Loucy (cell line): ENCODE measurements around the gene TMEM114.

Experiments
- H2AFZ ChIP-seq: fragments of 200-600 bp; sonication (generic); 2 replicates; pipeline ENCODE4 v1.6.0; 2016; ENCODE audit warnings: antibody characterized with exemption, mild to moderate bottlenecking, low read length, moderate library complexity
- H3F3A ChIP-seq: fragments of 200-600 bp; 2 replicates; pipeline ENCODE4 v1.6.0; 2016; ENCODE audit warnings: antibody characterized with exemption, low read depth, mild to moderate bottlenecking
- H3K27me3 ChIP-seq: fragments of 200-600 bp; sonication (generic); 2 replicates; pipeline ENCODE4 v1.6.1; 2014; ENCODE audit warnings: low read length, mild to moderate bottlenecking; ENCODE audit not compliant: insufficient read depth, poor library complexity, severe bottlenecking
- H3K36me3 ChIP-seq: fragments of 200-600 bp; sonication (generic); 2 replicates; pipeline ENCODE4 v1.6.1; 2016; ENCODE audit warnings: low read length; ENCODE audit not compliant: insufficient read depth
- H3K4me1 ChIP-seq: fragments of 200-600 bp; sonication (generic); 2 replicates; pipeline ENCODE4 v1.5.1; 2014; ENCODE audit warnings: low read length, mild to moderate bottlenecking; ENCODE audit not compliant: insufficient read depth, poor library complexity, severe bottlenecking
- H3K4me2 ChIP-seq: fragments of 200-600 bp; sonication (generic); 2 replicates; pipeline ENCODE4 v1.6.0; 2014; ENCODE audit warnings: antibody characterized with exemption, low read length, low read depth, mild to moderate bottlenecking; ENCODE audit not compliant: poor library complexity, severe bottlenecking
- H3K4me3 ChIP-seq: fragments of 200-600 bp; sonication (generic); 2 replicates; pipeline ENCODE4 v1.5.1; 2014; ENCODE audit warnings: low read length, mild to moderate bottlenecking, mixed read lengths; ENCODE audit not compliant: poor library complexity, severe bottlenecking
- H3K79me2 ChIP-seq: fragments of 200-600 bp; sonication (generic); 2 replicates; pipeline ENCODE4 v1.6.1; 2014; ENCODE audit warnings: low read length; ENCODE audit not compliant: insufficient read depth
- H3K9ac ChIP-seq: fragments of 200-600 bp; sonication (generic); 2 replicates; pipeline ENCODE4 v1.6.0; 2014; ENCODE audit warnings: mild to moderate bottlenecking, low read depth, low read length, moderate library complexity; ENCODE audit not compliant: poor library complexity, severe bottlenecking
- H3K9me2 ChIP-seq: fragments of 200-600 bp; sonication (generic); replicated peaks from 2 replicates; pipeline ENCODE4 v1.6.1; 2016; ENCODE audit warnings: low read depth, low read length, mixed read lengths
- H3K9me3 ChIP-seq: fragments of 200-600 bp; sonication (generic); 2 replicates; pipeline ENCODE4 v1.6.1; 2014; ENCODE audit warnings: mild to moderate bottlenecking, antibody characterized with exemption, low read length, low read depth; ENCODE audit not compliant: insufficient read depth
- H4K20me1 ChIP-seq: fragments of 200-600 bp; sonication (generic); 2 replicates; pipeline ENCODE4 v1.6.0; 2014; ENCODE audit warnings: antibody characterized with exemption, low read length, mild to moderate bottlenecking; ENCODE audit not compliant: insufficient read depth, poor library complexity, severe bottlenecking
- CTCF ChIP-seq: fragments of 200-600 bp; sonication (generic); conservative IDR thresholded peaks from 2 replicates; pipeline ENCODE4 v1.5.1; 2014; ENCODE audit warnings: mild to moderate bottlenecking, antibody characterized with exemption, low read length
- EZH2phosphoT487 ChIP-seq: fragments of 200-600 bp; IDR thresholded peaks from 2 replicates; pipeline ENCODE4 v1.6.1; 2018; ENCODE audit warnings: antibody characterized with exemption, mild to moderate bottlenecking, moderate library complexity, borderline replicate concordance

Gene TMEM114

GRCh38 chr16:8585857-8586256 is 4.5 kb downstream of the TMEM114 start:
- Histone ChIP-seq H3K4me3 (no peak overlapping the region), H3K9me3 (no peaks in the 10 kb centered on the region), H3K4me1 (no peaks in the 10 kb centered on the region), H2AFZ (no peak overlapping the region), H4K20me1 (no peaks in the 10 kb centered on the region), H3K9me2 (no peaks in the 10 kb centered on the region), H3K27me3 (no peaks in the 10 kb centered on the region), H3K79me2 (no peaks in the 10 kb centered on the region), H3K36me3 (no peaks in the 10 kb centered on the region), H3F3A (no peaks in the 10 kb centered on the region), H3K4me2 (no peak overlapping the region), H3K9ac (no peak overlapping the region)
- TF ChIP-seq CTCF (no peak), EZH2phosphoT487 (no peak)

- no peaks in the 10 kb centered on the region for H3K36me3 ChIP-seq
- no peak overlapping the region for H3K4me2 ChIP-seq
- H3K9me2 ChIP-seq = no peaks in the 10 kb centered on the region
- no peaks in the 10 kb centered on the region for H3K79me2 ChIP-seq
- H2AFZ ChIP-seq = no peak overlapping the region
- H4K20me1 ChIP-seq = no peaks in the 10 kb centered on the region
- H3K9ac ChIP-seq = no peak overlapping the region
- no peaks in the 10 kb centered on the region for H3F3A ChIP-seq
- H3K4me3 ChIP-seq = no peak overlapping the region
- H3K27me3 ChIP-seq = no peaks in the 10 kb centered on the region
- no peaks in the 10 kb centered on the region for H3K4me1 ChIP-seq
- no peaks in the 10 kb centered on the region for H3K9me3 ChIP-seq
- TF ChIP-seq CTCF (no peak), EZH2phosphoT487 (no peak)
These were observed 5.3 kb downstream of the TMEM114 start for GRCh38 chr16:8585041-8585440.

- H2AFZ ChIP-seq = no peak overlapping the region
- no peaks in the 10 kb centered on the region for H3K36me3 ChIP-seq
- no peak overlapping the region for H3K4me3 ChIP-seq
- no peak overlapping the region for H3K9ac ChIP-seq
- H3K79me2 ChIP-seq = no peaks in the 10 kb centered on the region
- no peaks in the 10 kb centered on the region for H3K4me1 ChIP-seq
- no peaks in the 10 kb centered on the region for H3K9me3 ChIP-seq
- no peaks in the 10 kb centered on the region for H3K27me3 ChIP-seq
- no peaks in the 10 kb centered on the region for H3K9me2 ChIP-seq
- H3F3A ChIP-seq = no peaks in the 10 kb centered on the region
- H3K4me2 ChIP-seq = no peak overlapping the region
- TF ChIP-seq EZH2phosphoT487 = no peak
- no peak for TF ChIP-seq CTCF
- no peaks in the 10 kb centered on the region for H4K20me1 ChIP-seq
These were observed 6.6 kb downstream of the TMEM114 start for GRCh38 chr16:8583732-8584131.
